Measurements from ENCODE around the gene KIF1B.

- TF ChIP-seq TAF1 (IDR thresholded peaks at IDR 0.05; ENCODE audit: control insufficient read depth, extremely low read depth, insufficient read depth, low read length, severe bottlenecking) (no peak), ZBTB9 (CRISPR knock-in tag; IDR thresholded peaks at IDR 0.05) (no peak), TRIM24 (IDR thresholded peaks at IDR 0.05) (no peak), ZNF124 (CRISPR knock-in tag; IDR thresholded peaks at IDR 0.05) (no peak), USF2 (CRISPR knock-in tag; IDR thresholded peaks at IDR 0.05) (no peak), SREBF2 (CRISPR knock-in tag; IDR thresholded peaks at IDR 0.05) (no peak), LEF1 (IDR thresholded peaks at IDR 0.05) (no peak), ZNF444 (CRISPR knock-in tag; IDR thresholded peaks at IDR 0.05) (no peak), E2F1 (CRISPR knock-in tag; IDR thresholded peaks at IDR 0.05) (no peak), SP2 (IDR thresholded peaks at IDR 0.05; ENCODE audit: extremely low read depth, low read depth, low read length, poor library complexity, severe bottlenecking) (no peak), CAMTA2 (CRISPR knock-in tag; conservative IDR thresholded peaks at IDR 0.05) (no peak), KDM1A (IDR thresholded peaks at IDR 0.05) (no peak), PKNOX1 (IDR thresholded peaks at IDR 0.05) (no peak)
Measured at GRCh38 chr1:10267921-10268320, 57.6 kb downstream of the KIF1B start.
